Stimulated activated naive B cell treated with anti-CD40 and anti-IgM and Interleukin-4, amounts not matched to agents 10 μg/mL and 1 μg/mL and 100 μg/mL, for 72 hours (primary cell): Measurements from ENCODE around the gene MYO9B.

ENCODE experiments used
- ATAC-seq, 2 donors: fragments of 150-1000 bp; cut with Tn5 transposase; replicated peaks; 2 replicates each; pipeline ENCODE4 v1.10.0; 2021; ENCODE audit warnings: moderate library complexity in 1 of 2
- DNase-seq: peaks from one replicate; pipeline ENCODE4 v3.0.0; 2021
- H3K27ac Mint-ChIP-seq: one replicate; pipeline ENCODE4 v1.8.0; 2022; ENCODE audit warnings: mild to moderate bottlenecking, mixed read lengths
- H3K27me3 Mint-ChIP-seq, 2 donors: one replicate each; pipeline ENCODE4 v1.8.0; 2022; ENCODE audit warnings: mixed read lengths in 2 of 2
- H3K36me3 Mint-ChIP-seq, 2 donors: one replicate each; pipeline ENCODE4 v1.8.0; 2022; ENCODE audit warnings: mixed read lengths in 2 of 2, mild to moderate bottlenecking in 1 of 2
- H3K4me1 Mint-ChIP-seq, 2 donors: one replicate each; pipeline ENCODE4 v1.8.0; 2022; ENCODE audit warnings: mixed read lengths in 2 of 2, mild to moderate bottlenecking in 1 of 2
- H3K4me3 Mint-ChIP-seq, 2 donors: one replicate each; pipeline ENCODE4 v1.8.0; 2022; ENCODE audit warnings: mild to moderate bottlenecking in 2 of 2, mixed read lengths in 2 of 2, moderate library complexity in 1 of 2
- H3K9me3 Mint-ChIP-seq, 2 donors: one replicate each; pipeline ENCODE4 v1.8.0; 2022; ENCODE audit warnings: mixed read lengths in 2 of 2, mild to moderate bottlenecking in 1 of 2

MYO9B gene

DNA sequence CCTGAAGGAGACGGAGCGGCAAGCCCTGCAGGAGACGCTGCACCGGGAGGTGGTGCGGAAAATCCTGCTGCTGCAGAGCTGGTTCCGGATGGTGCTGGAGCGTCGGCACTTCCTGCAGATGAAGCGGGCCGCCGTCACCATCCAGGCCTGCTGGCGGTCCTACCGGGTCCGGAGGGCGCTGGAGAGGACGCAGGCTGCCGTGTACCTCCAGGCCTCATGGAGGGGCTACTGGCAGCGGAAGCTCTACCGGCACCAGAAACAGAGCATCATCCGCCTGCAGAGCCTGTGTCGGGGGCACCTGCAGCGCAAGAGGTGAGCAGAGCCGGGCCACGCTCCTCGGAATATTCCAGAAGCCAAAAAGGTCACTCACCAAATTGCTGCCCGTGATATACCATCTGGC lies 117.2 kb downstream of the MYO9B start:
- Mint-ChIP-seq H3K27me3 (no peaks in the 10 kb centered on the region), H3K36me3 (peaks cover 48 to 60% of the 10 kb centered on the region in 2 donors), H3K4me1 (peaks cover 11 to 14% of the 10 kb centered on the region in 2 donors), H3K27ac (no peak overlapping the region), H3K9me3 (no peaks in the 10 kb centered on the region), H3K4me3 (no peak overlapping the region)
- no peak for DNase-seq
- no peak for ATAC-seq

GRCh38 chr19:17194608-17195007 lies 119.0 kb downstream of the MYO9B start:
- Mint-ChIP-seq H3K27ac (peak overlapping the region; percentile 76), H3K4me3 (no peak overlapping the region), H3K9me3 (no peaks in the 10 kb centered on the region), H3K36me3 (peaks cover 57 to 69% of the 10 kb centered on the region in 2 donors), H3K4me1 (peaks cover 11 to 17% of the 10 kb centered on the region in 2 donors), H3K27me3 (no peaks in the 10 kb centered on the region)
- ATAC-seq (no peak), DNase-seq (no peak)

DNA sequence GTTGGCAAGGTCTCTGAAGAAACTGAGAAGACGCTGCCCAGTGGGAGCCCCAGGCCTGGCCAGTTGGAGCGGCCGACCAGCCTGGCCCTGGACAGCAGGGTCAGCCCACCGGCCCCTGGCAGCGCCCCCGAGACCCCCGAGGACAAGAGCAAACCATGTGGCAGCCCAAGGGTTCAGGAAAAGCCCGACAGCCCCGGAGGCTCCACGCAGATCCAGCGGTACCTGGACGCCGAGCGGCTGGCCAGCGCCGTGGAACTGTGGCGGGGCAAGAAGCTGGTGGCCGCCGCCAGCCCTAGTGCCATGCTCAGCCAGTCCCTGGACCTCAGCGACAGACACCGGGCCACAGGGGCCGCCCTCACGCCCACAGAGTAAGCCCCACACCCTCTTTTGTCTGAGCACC lies 119.5 kb downstream of the MYO9B start:
- no peak overlapping the region for H3K4me3 Mint-ChIP-seq
- ATAC-seq (no peak), DNase-seq (no peak)
- no peaks in the 10 kb centered on the region for H3K27me3 Mint-ChIP-seq
- H3K27ac Mint-ChIP-seq: peak overlapping the region; percentile 37
- H3K36me3 Mint-ChIP-seq: peaks cover 61 to 72% of the 10 kb centered on the region in 2 donors
- H3K4me1 Mint-ChIP-seq: peaks cover 11 to 17% of the 10 kb centered on the region in 2 donors
- no peaks in the 10 kb centered on the region for H3K9me3 Mint-ChIP-seq

GRCh38 chr19:17196610-17197009 lies 121.0 kb downstream of the MYO9B start:
- Mint-ChIP-seq H3K4me1 (peaks cover 7 to 17% of the 10 kb centered on the region in 2 donors), H3K27ac (peak overlapping the region; percentile 3), H3K27me3 (no peaks in the 10 kb centered on the region), H3K36me3 (peaks cover 65 to 77% of the 10 kb centered on the region in 2 donors), H3K9me3 (no peaks in the 10 kb centered on the region), H3K4me3 (no peak overlapping the region)
- ATAC-seq (no peak), DNase-seq (no peak)

GRCh38 chr19:17197666-17198065 lies 122.1 kb downstream of the MYO9B start:
- Mint-ChIP-seq H3K27ac (peak overlapping the region; percentile 38), H3K9me3 (no peaks in the 10 kb centered on the region), H3K4me1 (peaks cover 12 to 20% of the 10 kb centered on the region in 2 donors), H3K4me3 (no peak overlapping the region), H3K27me3 (no peaks in the 10 kb centered on the region), H3K36me3 (peaks cover 76 to 87% of the 10 kb centered on the region in 2 donors)
- DNase-seq: no peak
- ATAC-seq: no peak

GRCh38 chr19:17200408-17201079 lies 125.0 kb downstream of the MYO9B start:
- H3K4me1 Mint-ChIP-seq: peaks cover 14 to 20% of the 10 kb centered on the region in 2 donors
- peaks cover 79 to 92% of the 10 kb centered on the region in 2 donors for H3K36me3 Mint-ChIP-seq
- H3K27ac Mint-ChIP-seq: peak overlapping the region; percentile 52
- H3K4me3 Mint-ChIP-seq: no peak overlapping the region
- ATAC-seq: no peak
- no peaks in the 10 kb centered on the region for H3K27me3 Mint-ChIP-seq
- no peak for DNase-seq
- H3K9me3 Mint-ChIP-seq: no peaks in the 10 kb centered on the region

DNA sequence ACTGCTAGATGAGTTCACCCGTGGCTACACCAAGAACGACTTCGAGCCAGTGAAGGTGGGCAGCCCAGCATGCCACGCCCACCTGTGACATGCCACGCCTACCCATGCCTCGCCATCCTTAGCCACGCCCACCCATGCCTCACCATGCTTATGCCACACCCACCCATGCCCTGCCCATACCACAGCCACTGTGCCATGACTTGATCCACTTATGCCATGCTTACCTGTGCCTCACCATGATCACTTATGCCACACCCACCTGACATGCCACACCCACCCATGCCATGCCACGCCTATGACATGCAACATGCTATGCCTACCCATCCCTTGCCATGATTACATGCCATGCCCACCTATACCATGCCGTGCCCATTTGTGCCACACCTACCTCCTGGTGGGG lies 126.7 kb downstream of the MYO9B start:
- no peak for DNase-seq
- H3K9me3 Mint-ChIP-seq: no peaks in the 10 kb centered on the region
- H3K27me3 Mint-ChIP-seq: no peaks in the 10 kb centered on the region
- no peak overlapping the region for H3K4me3 Mint-ChIP-seq
- peaks cover 72 to 82% of the 10 kb centered on the region in 2 donors for H3K36me3 Mint-ChIP-seq
- H3K27ac Mint-ChIP-seq: peak overlapping the region; percentile 81
- H3K4me1 Mint-ChIP-seq: peaks cover 7 to 12% of the 10 kb centered on the region in 2 donors
- peak; percentile 29 to 30 for ATAC-seq

DNA sequence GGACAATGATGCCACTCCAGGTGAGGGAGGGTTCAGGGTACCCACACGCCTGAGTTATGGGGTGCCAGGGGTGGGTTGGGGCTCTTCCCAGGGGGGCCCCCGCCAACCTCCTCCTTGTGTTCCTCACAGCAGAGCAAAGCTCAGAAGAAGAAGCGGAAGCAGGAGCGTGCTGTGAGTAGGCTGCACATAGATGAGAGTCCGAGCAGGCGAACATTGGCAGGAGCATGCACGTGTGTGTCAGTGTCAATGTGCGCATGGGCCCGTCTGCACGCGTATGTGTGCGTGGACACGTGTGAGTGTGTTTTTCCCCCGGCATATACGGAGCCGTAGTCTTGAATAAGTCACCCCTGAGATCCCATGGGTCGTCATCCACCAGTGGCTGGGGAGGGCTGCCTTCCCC lies 127.1 kb downstream of the MYO9B start:
- Mint-ChIP-seq H3K4me1 (peaks cover 7% of the 10 kb centered on the region in 2 donors), H3K4me3 (no peak overlapping the region), H3K36me3 (peaks cover 68 to 79% of the 10 kb centered on the region in 2 donors), H3K27ac (peak overlapping the region; percentile 39), H3K27me3 (no peaks in the 10 kb centered on the region), H3K9me3 (no peaks in the 10 kb centered on the region)
- no peak for ATAC-seq
- DNase-seq: no peak

- Mint-ChIP-seq H3K4me1 (peaks cover 22% of the 10 kb centered on the region in 2 donors), H3K4me3 (no peak overlapping the region), H3K9me3 (peaks cover 4 to 5% of the 10 kb centered on the region in 2 donors), H3K27me3 (no peaks in the 10 kb centered on the region), H3K36me3 (peaks cover 64 to 74% of the 10 kb centered on the region in 2 donors), H3K27ac (peak overlapping the region; percentile 42)
- DNase-seq (no peak), ATAC-seq (peak; percentile 72 to 78)
Measured at GRCh38 chr19:17205237-17206140, 129.9 kb downstream of the MYO9B start.

- Mint-ChIP-seq H3K9me3 (peaks cover 4 to 5% of the 10 kb centered on the region in 2 donors), H3K27ac (no peak overlapping the region), H3K27me3 (no peaks in the 10 kb centered on the region), H3K4me3 (no peak overlapping the region), H3K4me1 (peaks cover 22% of the 10 kb centered on the region in 2 donors), H3K36me3 (peaks cover 59 to 66% of the 10 kb centered on the region in 2 donors)
- no peak for ATAC-seq
- DNase-seq: no peak
Measured at GRCh38 chr19:17206736-17207581, 131.4 kb downstream of the MYO9B start.

GRCh38 chr19:17209126-17210036 lies 133.8 kb downstream of the MYO9B start:
- Mint-ChIP-seq H3K36me3 (peaks cover 40 to 60% of the 10 kb centered on the region in 2 donors), H3K4me1 (peaks cover 19 to 22% of the 10 kb centered on the region in 2 donors), H3K4me3 (peak overlapping the region in 1 of 2 donors; percentile 55), H3K27ac (peak overlapping the region; percentile 57), H3K9me3 (peaks cover 4 to 5% of the 10 kb centered on the region in 2 donors), H3K27me3 (no peaks in the 10 kb centered on the region)
- DNase-seq: peak; percentile 33
- ATAC-seq: peak; percentile 40 to 43

DNA sequence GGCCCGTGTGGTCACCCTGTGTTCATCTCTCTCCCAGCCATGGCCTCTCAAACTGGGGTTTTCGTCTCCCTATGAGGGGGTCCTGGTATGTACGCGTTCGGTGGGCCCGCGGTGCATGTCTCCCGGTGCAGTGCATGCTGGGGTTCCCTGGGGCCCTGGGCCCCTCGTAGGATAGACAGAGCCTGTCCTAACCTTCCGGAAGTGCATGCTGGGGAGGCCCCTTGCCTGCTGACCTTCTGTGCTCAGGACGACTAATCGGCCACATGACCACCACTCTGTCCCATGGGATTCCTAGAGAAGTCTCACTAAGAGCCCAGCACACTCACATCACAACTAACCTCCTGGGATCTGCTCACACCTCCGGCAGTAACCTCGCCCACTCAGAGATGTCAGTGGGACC lies 134.7 kb downstream of the MYO9B start:
- H3K4me1 Mint-ChIP-seq: peaks cover 23 to 28% of the 10 kb centered on the region in 2 donors
- peaks cover 35 to 52% of the 10 kb centered on the region in 2 donors for H3K36me3 Mint-ChIP-seq
- DNase-seq (no peak), ATAC-seq (peak; percentile 11 to 31)
- H3K4me3 Mint-ChIP-seq: peak overlapping the region in 1 of 2 donors; percentile 22
- no peaks in the 10 kb centered on the region for H3K27me3 Mint-ChIP-seq
- H3K9me3 Mint-ChIP-seq: peaks cover 4 to 5% of the 10 kb centered on the region in 2 donors
- peak overlapping the region; percentile 71 for H3K27ac Mint-ChIP-seq
